Astrocyte (in vitro differentiated cells and primary cell): Measurements from ENCODE around the gene LNX2. TPM values are rescaled to one million over a fixed set of nuclear protein-coding genes. Genes with fewer than 3 reads are reported as not detected.

ENCODE experiments used
- DNase-seq: peaks from one replicate; pipeline ENCODE4 v3.0.0-alpha.2; 2010; ENCODE audit warnings: low read depth
- FAIRE-seq: peaks from 2 replicates; lab custom pipeline; 2011; peaks lifted over from hg19 to GRCh38; lab: Jason Lieb, UNC
- H2AFZ ChIP-seq: 2 replicates; pipeline ENCODE4 v1.6.0; 2012; ENCODE audit warnings: low read depth, low read length, inconsistent platforms
- H3K27ac ChIP-seq: 2 replicates; pipeline ENCODE4 v1.5.1; 2011; ENCODE audit warnings: low read depth, low read length, inconsistent platforms
- H3K27me3 ChIP-seq: 2 replicates; pipeline ENCODE4 v1.6.0; 2011; ENCODE audit warnings: low read length, inconsistent platforms; ENCODE audit not compliant: insufficient read depth
- H3K36me3 ChIP-seq: 2 replicates; pipeline ENCODE4 v1.5.1; 2011; ENCODE audit warnings: low read length, inconsistent platforms; ENCODE audit not compliant: insufficient read depth
- H3K4me1 ChIP-seq: 2 replicates; pipeline ENCODE4 v1.5.1; 2011; ENCODE audit warnings: low read length, inconsistent platforms; ENCODE audit not compliant: insufficient read depth
- H3K4me2 ChIP-seq: 2 replicates; pipeline ENCODE4 v1.6.0; 2012; ENCODE audit warnings: low read length, inconsistent platforms
- H3K4me3 ChIP-seq: 2 replicates; pipeline ENCODE4 v1.5.1; 2011; ENCODE audit warnings: low read depth, mild to moderate bottlenecking, low read length, inconsistent platforms; ENCODE audit not compliant: insufficient read depth
- H3K79me2 ChIP-seq: 2 replicates; pipeline ENCODE4 v1.6.0; 2012; ENCODE audit warnings: mild to moderate bottlenecking, low read length, inconsistent platforms; ENCODE audit not compliant: insufficient read depth
- H3K9ac ChIP-seq: 2 replicates; pipeline ENCODE4 v1.6.0; 2012; ENCODE audit warnings: mild to moderate bottlenecking, low read length, inconsistent platforms
- H3K9me3 ChIP-seq: 2 replicates; pipeline ENCODE4 v1.5.1; 2012; ENCODE audit warnings: low read depth, mild to moderate bottlenecking, low read length, inconsistent platforms; ENCODE audit not compliant: insufficient read depth
- H4K20me1 ChIP-seq: 2 replicates; pipeline ENCODE4 v1.6.0; 2012; ENCODE audit warnings: low read length, inconsistent platforms; ENCODE audit not compliant: insufficient read depth
- H3K27ac Mint-ChIP-seq: one replicate; pipeline ENCODE4 v1.8.0; 2021; ENCODE audit warnings: mild to moderate bottlenecking, mixed read lengths; ENCODE audit not compliant: unreplicated experiment
- H3K27me3 Mint-ChIP-seq: one replicate; pipeline ENCODE4 v1.8.0; 2021; ENCODE audit warnings: low read depth, mixed read lengths; ENCODE audit not compliant: unreplicated experiment
- H3K36me3 Mint-ChIP-seq: one replicate; pipeline ENCODE4 v1.8.0; 2021; ENCODE audit warnings: low read depth, mixed read lengths; ENCODE audit not compliant: unreplicated experiment
- H3K4me1 Mint-ChIP-seq: one replicate; pipeline ENCODE4 v1.8.0; 2021; ENCODE audit warnings: low read depth, mixed read lengths; ENCODE audit not compliant: unreplicated experiment
- H3K4me3 Mint-ChIP-seq: one replicate; pipeline ENCODE4 v1.8.0; 2021; ENCODE audit warnings: mild to moderate bottlenecking, moderate library complexity, mixed read lengths; ENCODE audit not compliant: unreplicated experiment
- H3K9me3 Mint-ChIP-seq: one replicate; pipeline ENCODE4 v1.8.0; 2021; ENCODE audit warnings: mild to moderate bottlenecking, mixed read lengths; ENCODE audit not compliant: unreplicated experiment
- CTCF ChIP-seq: IDR thresholded peaks from 2 replicates; pipeline ENCODE4 v1.5.1; 2011; ENCODE audit warnings: low read depth, mild to moderate bottlenecking, inconsistent platforms, low read length, moderate library complexity; ENCODE audit not compliant: insufficient read depth
- EZH2 ChIP-seq: IDR thresholded peaks from 2 replicates; pipeline ENCODE4 v1.6.1; 2012; ENCODE audit warnings: mild to moderate bottlenecking, low read length, inconsistent platforms; ENCODE audit not compliant: insufficient read depth
- total RNA-seq: library from RNA; stranded (reverse); gene quantifications from 2 replicates; pipeline ENCODE4 v1.2.1, GENCODE V29; 2021

The LNX2 gene
- total RNA-seq, 1 donor from 2014 or later, result 8.7 TPM

GRCh38 chr13:27601208-27601607 is 19.1 kb downstream of the LNX2 start:
- no peak for DNase-seq
- Mint-ChIP-seq H3K36me3 (no peaks in the 10 kb centered on the region), H3K4me3 (no peak overlapping the region), H3K4me1 (peaks cover 11% of the 10 kb centered on the region), H3K9me3 (no peaks in the 10 kb centered on the region), H3K27ac (no peak overlapping the region), H3K27me3 (no peaks in the 10 kb centered on the region)
- no peak for FAIRE-seq
- H3K4me3 ChIP-seq, result no peak overlapping the region
- no peaks in the 10 kb centered on the region for H3K4me1 ChIP-seq
- TF ChIP-seq CTCF, result no peak
- no peak for TF ChIP-seq EZH2
- no peak overlapping the region for H3K9ac ChIP-seq
- no peaks in the 10 kb centered on the region for H3K9me3 ChIP-seq
- no peaks in the 10 kb centered on the region for H3K27me3 ChIP-seq
- H3K79me2 ChIP-seq, result peaks cover 4% of the 10 kb centered on the region
- H4K20me1 ChIP-seq, result peaks cover 8% of the 10 kb centered on the region
- no peak overlapping the region for H3K4me2 ChIP-seq
- no peak overlapping the region for H3K27ac ChIP-seq
- H2AFZ ChIP-seq, result no peak overlapping the region
- H3K36me3 ChIP-seq, result no peaks in the 10 kb centered on the region

- H3K9me3 ChIP-seq, result no peaks in the 10 kb centered on the region
- FAIRE-seq (no peak), DNase-seq (no peak)
- no peak overlapping the region for H3K4me2 ChIP-seq
- no peak overlapping the region for H3K9ac ChIP-seq
- H3K27ac Mint-ChIP-seq, result peak overlapping the region; percentile 20
- no peaks in the 10 kb centered on the region for H3K4me1 ChIP-seq
- peaks cover 11% of the 10 kb centered on the region for H3K4me1 Mint-ChIP-seq
- H3K27ac ChIP-seq, result no peak overlapping the region
- H3K4me3 Mint-ChIP-seq, result no peak overlapping the region
- H2AFZ ChIP-seq, result no peak overlapping the region
- H3K27me3 Mint-ChIP-seq, result no peaks in the 10 kb centered on the region
- no peaks in the 10 kb centered on the region for H3K9me3 Mint-ChIP-seq
- H3K79me2 ChIP-seq, result peaks cover 4% of the 10 kb centered on the region
- H4K20me1 ChIP-seq, result peaks cover 7% of the 10 kb centered on the region
- H3K27me3 ChIP-seq, result no peaks in the 10 kb centered on the region
- no peak for TF ChIP-seq CTCF
- TF ChIP-seq EZH2, result no peak
- H3K4me3 ChIP-seq, result no peak overlapping the region
- no peaks in the 10 kb centered on the region for H3K36me3 ChIP-seq
- no peaks in the 10 kb centered on the region for H3K36me3 Mint-ChIP-seq
Measured at GRCh38 chr13:27600711-27601110, 19.6 kb downstream of the LNX2 start.

- Mint-ChIP-seq H3K36me3 (no peaks in the 10 kb centered on the region), H3K27ac (peak overlapping the region; percentile 64)
Measured at GRCh38 chr13:27599845-27600553, 20.3 kb downstream of the LNX2 start.

More at GRCh38 chr13:27599845-27600553, 20.3 kb downstream of the LNX2 start:
- H3K27ac ChIP-seq, result no peak overlapping the region
- no peaks in the 10 kb centered on the region for H3K4me1 ChIP-seq
- no peaks in the 10 kb centered on the region for H3K36me3 ChIP-seq
- Mint-ChIP-seq H3K9me3 (no peaks in the 10 kb centered on the region), H3K4me3 (no peak overlapping the region), H3K27me3 (no peaks in the 10 kb centered on the region), H3K4me1 (peaks cover 11% of the 10 kb centered on the region)
- TF ChIP-seq CTCF (no peak), EZH2 (no peak)
- H2AFZ ChIP-seq, result no peak overlapping the region
- H4K20me1 ChIP-seq, result peaks cover 7% of the 10 kb centered on the region
- peaks cover 10% of the 10 kb centered on the region for H3K79me2 ChIP-seq
- H3K9me3 ChIP-seq, result no peaks in the 10 kb centered on the region
- peak; percentile 78 for FAIRE-seq
- H3K4me3 ChIP-seq, result no peak overlapping the region
- peak overlapping the region; percentile 14 for H3K4me2 ChIP-seq
- peak; percentile 81 for DNase-seq
- no peaks in the 10 kb centered on the region for H3K27me3 ChIP-seq
- H3K9ac ChIP-seq, result no peak overlapping the region
